Measurements from ENCODE around the gene ACAP1.

- no peak for TF ChIP-seq TCF12 (IDR thresholded peaks at IDR 0.05; ENCODE audit: low read depth)
- TF ChIP-seq ZBTB7A (IDR thresholded peaks at IDR 0.05; ENCODE audit: low read depth) = no peak
- no peak for TF ChIP-seq MAX (IDR thresholded peaks at IDR 0.05)
- no peak; the same call in 1 of the 2 replicates for TF ChIP-seq TAF1 (IDR thresholded peaks at IDR 0.05; ENCODE audit: low read depth)
- no peak for TF ChIP-seq EP300 (IDR thresholded peaks at IDR 0.05; ENCODE audit: borderline replicate concordance)
- no peak for TF ChIP-seq CREB1 (IDR thresholded peaks at IDR 0.05; ENCODE audit: low read depth)
- no peak for TF ChIP-seq TEAD4 (IDR thresholded peaks at IDR 0.05)
- no peak for TF ChIP-seq REST (IDR thresholded peaks at IDR 0.05; ENCODE audit: low read depth)
- no peak for TF ChIP-seq CEBPB (IDR thresholded peaks at IDR 0.05)
Observed at GRCh38 chr17:7392696-7393612, 56.6 kb downstream of the ACAP1 start.
